Astrocyte (in vitro differentiated cells and primary cell): ENCODE measurements around the gene NR1H3.

ENCODE experiments used
- CTCF ChIP-seq: IDR thresholded peaks from 2 replicates; pipeline ENCODE4 v1.5.1; 2011; ENCODE audit warnings: low read depth, mild to moderate bottlenecking, inconsistent platforms, low read length, moderate library complexity; ENCODE audit not compliant: insufficient read depth
- EZH2 ChIP-seq: IDR thresholded peaks from 2 replicates; pipeline ENCODE4 v1.6.1; 2012; ENCODE audit warnings: mild to moderate bottlenecking, low read length, inconsistent platforms; ENCODE audit not compliant: insufficient read depth

- no peak for TF ChIP-seq CTCF
- no peak for TF ChIP-seq EZH2
These were observed 44.9 kb upstream of the NR1H3 start for GRCh38 chr11:47212938-47213337.
